ENCODE measurements around the gene ERCC2. TPM values are rescaled to one million over a fixed set of nuclear protein-coding genes. Genes with fewer than 3 reads are reported as not detected.

The ERCC2 gene
- total and polyA plus RNA-seq, 7 experiments from 2014 or later = 4.4 to 25.1 (median 14.9) TPM

GRCh38 chr19:45344621-45345505 lies 25.5 kb downstream of the ERCC2 start:
- no peaks in the 10 kb centered on the region for H3K9me3 Mint-ChIP-seq
- ATAC-seq = no peak
- H3K27me3 ChIP-seq (ENCODE audit: control insufficient read depth in 2 of 2, insufficient read depth in 2 of 2, low read length in 2 of 2) = peaks cover 0 to 12% of the 10 kb centered on the region in 2 donors
- no peak overlapping the region for H3K4me3 ChIP-seq (ENCODE audit: low read length)
- H3K4me1 ChIP-seq (ENCODE audit: control insufficient read depth in 2 of 2, insufficient read depth in 2 of 2, low read length in 2 of 2) = no peaks in the 10 kb centered on the region
- DNase-seq = no peak
- H3K9me3 ChIP-seq (ENCODE audit: control insufficient read depth in 2 of 3, low read length in 3 of 3) = no peaks in the 10 kb centered on the region
- no peak overlapping the region for H3K4me3 Mint-ChIP-seq
- intact Hi-C loops (cut with micrococcal nuclease) = no loop called here
- H3K4me1 Mint-ChIP-seq = peaks cover 3 to 7% (median 5%) of the 10 kb centered on the region in 7 donors
- POLR2A ChIA-PET = no interaction called here
- CTCF ChIA-PET = no interaction called here
- H3K27ac ChIP-seq (ENCODE audit: low read depth, low read length) = no peak overlapping the region
- H3K27ac Mint-ChIP-seq = no peak overlapping the region
- H3K27me3 Mint-ChIP-seq = peaks cover 12 to 30% (median 22%) of the 10 kb centered on the region in 5 donors
- H3K36me3 ChIP-seq (ENCODE audit: control insufficient read depth in 2 of 3, insufficient read depth in 3 of 3, low read length in 3 of 3) = no peaks in the 10 kb centered on the region
- no peaks in the 10 kb centered on the region for H3K36me3 Mint-ChIP-seq

GRCh38 chr19:45342911-45343310 lies 27.5 kb downstream of the ERCC2 start:
- ChIA-PET POLR2A (no interaction called here), CTCF (no interaction called here)
- ATAC-seq (no peak), DNase-seq (no peak)
- no peak overlapping the region for H3K4me3 Mint-ChIP-seq
- Histone ChIP-seq H3K36me3 (ENCODE audit: control insufficient read depth in 2 of 3, insufficient read depth in 3 of 3, low read length in 3 of 3) (no peaks in the 10 kb centered on the region), H3K4me3 (ENCODE audit: low read length) (no peak overlapping the region), H3K9me3 (ENCODE audit: control insufficient read depth in 2 of 3, low read length in 3 of 3) (no peaks in the 10 kb centered on the region), H3K27ac (ENCODE audit: low read depth, low read length) (no peak overlapping the region), H3K27me3 (ENCODE audit: control insufficient read depth in 2 of 2, insufficient read depth in 2 of 2, low read length in 2 of 2) (peaks cover 0 to 12% of the 10 kb centered on the region in 2 donors), H3K4me1 (ENCODE audit: control insufficient read depth in 2 of 2, insufficient read depth in 2 of 2, low read length in 2 of 2) (no peaks in the 10 kb centered on the region)
- H3K27me3 Mint-ChIP-seq = peaks cover 22 to 43% (median 32%) of the 10 kb centered on the region in 5 donors
- no peak overlapping the region for H3K27ac Mint-ChIP-seq
- no peaks in the 10 kb centered on the region for H3K9me3 Mint-ChIP-seq
- H3K4me1 Mint-ChIP-seq = peaks cover 4 to 11% (median 9%) of the 10 kb centered on the region in 7 donors
- intact Hi-C loops (cut with micrococcal nuclease) = no loop called here
- no peaks in the 10 kb centered on the region for H3K36me3 Mint-ChIP-seq

GRCh38 chr19:45340899-45341453 lies 29.4 kb downstream of the ERCC2 start:
- ATAC-seq = peak; percentile 33
- Histone ChIP-seq H3K4me3 (ENCODE audit: low read length) (no peak overlapping the region), H3K9me3 (ENCODE audit: control insufficient read depth in 2 of 3, low read length in 3 of 3) (no peaks in the 10 kb centered on the region), H3K27ac (ENCODE audit: low read depth, low read length) (no peak overlapping the region), H3K36me3 (ENCODE audit: control insufficient read depth in 2 of 3, insufficient read depth in 3 of 3, low read length in 3 of 3) (no peaks in the 10 kb centered on the region), H3K4me1 (ENCODE audit: control insufficient read depth in 2 of 2, insufficient read depth in 2 of 2, low read length in 2 of 2) (no peaks in the 10 kb centered on the region), H3K27me3 (ENCODE audit: control insufficient read depth in 2 of 2, insufficient read depth in 2 of 2, low read length in 2 of 2) (peaks cover 0 to 12% of the 10 kb centered on the region in 2 donors)
- ChIA-PET POLR2A (no interaction called here), CTCF (interaction anchor here (0.5 to 0.7 kb wide), 2 partner anchors 11 to 742 kb away, joined by 3 to 4 read pairs; no protein-coding TSS in a partner anchor)
- Mint-ChIP-seq H3K4me1 (peaks cover 4 to 11% (median 9%) of the 10 kb centered on the region in 7 donors), H3K9me3 (no peaks in the 10 kb centered on the region), H3K27me3 (peaks cover 26 to 39% (median 31%) of the 10 kb centered on the region in 5 donors), H3K36me3 (no peaks in the 10 kb centered on the region), H3K4me3 (no peak overlapping the region), H3K27ac (no peak overlapping the region)
- intact Hi-C loops (cut with micrococcal nuclease) = no loop called here
- DNase-seq = peak in 2 of 9 donors; percentile 1 to 7

- H3K27me3 Mint-ChIP-seq = peaks cover 24 to 39% (median 30%) of the 10 kb centered on the region in 5 donors
- Histone ChIP-seq H3K36me3 (ENCODE audit: control insufficient read depth in 2 of 3, insufficient read depth in 3 of 3, low read length in 3 of 3) (no peaks in the 10 kb centered on the region), H3K4me1 (ENCODE audit: control insufficient read depth in 2 of 2, insufficient read depth in 2 of 2, low read length in 2 of 2) (no peaks in the 10 kb centered on the region), H3K27ac (ENCODE audit: low read depth, low read length) (no peak within 1 kb of the TSS), H3K9me3 (ENCODE audit: control insufficient read depth in 2 of 3, low read length in 3 of 3) (no peaks in the 10 kb centered on the region), H3K27me3 (ENCODE audit: control insufficient read depth in 2 of 2, insufficient read depth in 2 of 2, low read length in 2 of 2) (peaks cover 0 to 12% of the 10 kb centered on the region in 2 donors), H3K4me3 (ENCODE audit: low read length) (no peak within 1 kb of the TSS)
- peak within 1 kb of the TSS in 2 of 9 donors; percentile 46 to 71 for H3K27ac Mint-ChIP-seq
- peak; percentile 28 for ATAC-seq
- peaks cover 4 to 11% (median 9%) of the 10 kb centered on the region in 7 donors for H3K4me1 Mint-ChIP-seq
- no peaks in the 10 kb centered on the region for H3K9me3 Mint-ChIP-seq
- peak in 8 of 9 donors; percentile 12 to 66 (median 28) for DNase-seq
- H3K36me3 Mint-ChIP-seq = no peaks in the 10 kb centered on the region
- CTCF ChIA-PET = no interaction called here
- POLR2A ChIA-PET = no interaction called here
- H3K4me3 Mint-ChIP-seq = peak within 1 kb of the TSS; percentile 56 to 82 (median 74)
- intact Hi-C loops (cut with micrococcal nuclease) = no loop called here
Observed at GRCh38 chr19:45340232-45340898, 30.0 kb downstream of the ERCC2 start, which contains the start of gene KLC3. Gene KLC3, plus strand, starts transcription at chr19:45340750. Its CDS starts 4,792 bp downstream, at chr19:45345542.

GRCh38 chr19:45339629-45340028 lies 30.7 kb downstream of the ERCC2 start:
- ChIA-PET POLR2A (no interaction called here), CTCF (interaction anchor here (0.5 kb wide), 1 partner anchor 465 kb away, joined by 4 read pairs; no protein-coding TSS in a partner anchor)
- peaks cover 4 to 10% (median 9%) of the 10 kb centered on the region in 7 donors for H3K4me1 Mint-ChIP-seq
- intact Hi-C loops (cut with micrococcal nuclease) = loop anchor here in 1 of 2 donors (10.0 kb wide), 1 partner anchor 555 kb away; no protein-coding TSS in a partner anchor
- H3K27me3 Mint-ChIP-seq = peaks cover 19 to 34% (median 24%) of the 10 kb centered on the region in 5 donors
- no peak for ATAC-seq
- no peak overlapping the region for H3K27ac ChIP-seq (ENCODE audit: low read depth, low read length)
- no peak overlapping the region for H3K4me3 ChIP-seq (ENCODE audit: low read length)
- no peaks in the 10 kb centered on the region for H3K9me3 ChIP-seq (ENCODE audit: control insufficient read depth in 2 of 3, low read length in 3 of 3)
- no peaks in the 10 kb centered on the region for H3K9me3 Mint-ChIP-seq
- no peak overlapping the region for H3K27ac Mint-ChIP-seq
- no peaks in the 10 kb centered on the region for H3K36me3 ChIP-seq (ENCODE audit: control insufficient read depth in 2 of 3, insufficient read depth in 3 of 3, low read length in 3 of 3)
- no peaks in the 10 kb centered on the region for H3K36me3 Mint-ChIP-seq
- no peaks in the 10 kb centered on the region for H3K4me1 ChIP-seq (ENCODE audit: control insufficient read depth in 2 of 2, insufficient read depth in 2 of 2, low read length in 2 of 2)
- peak overlapping the region in 4 of 10 donors; percentile 58 to 82 (median 78) for H3K4me3 Mint-ChIP-seq
- H3K27me3 ChIP-seq (ENCODE audit: control insufficient read depth in 2 of 2, insufficient read depth in 2 of 2, low read length in 2 of 2) = peaks cover 0 to 12% of the 10 kb centered on the region in 2 donors
- no peak for DNase-seq

- CTCF ChIA-PET = interaction anchor here (1.0 kb wide), 1 partner anchor 9 kb away, joined by 8 read pairs; no protein-coding TSS in a partner anchor
- intact Hi-C loops (cut with micrococcal nuclease) = loop anchor here in 1 of 2 donors (10.0 kb wide), 1 partner anchor 552 kb away; no protein-coding TSS in a partner anchor
Observed at GRCh38 chr19:45336696-45337251, 33.6 kb downstream of the ERCC2 start.

More at GRCh38 chr19:45336696-45337251, 33.6 kb downstream of the ERCC2 start:
- DNase-seq (no peak), ATAC-seq (no peak)
- Mint-ChIP-seq H3K27me3 (peaks cover 17 to 28% (median 19%) of the 10 kb centered on the region in 5 donors), H3K4me1 (peaks cover 4 to 10% (median 9%) of the 10 kb centered on the region in 7 donors), H3K27ac (no peak overlapping the region), H3K4me3 (no peak overlapping the region), H3K36me3 (no peaks in the 10 kb centered on the region), H3K9me3 (no peaks in the 10 kb centered on the region)
- POLR2A ChIA-PET = no interaction called here
- H3K9me3 ChIP-seq (ENCODE audit: control insufficient read depth in 2 of 3, low read length in 3 of 3) = no peaks in the 10 kb centered on the region
- H3K27me3 ChIP-seq (ENCODE audit: control insufficient read depth in 2 of 2, insufficient read depth in 2 of 2, low read length in 2 of 2) = peaks cover 0 to 12% of the 10 kb centered on the region in 2 donors
- no peak overlapping the region for H3K27ac ChIP-seq (ENCODE audit: low read depth, low read length)
- no peak overlapping the region for H3K4me3 ChIP-seq (ENCODE audit: low read length)
- no peaks in the 10 kb centered on the region for H3K4me1 ChIP-seq (ENCODE audit: control insufficient read depth in 2 of 2, insufficient read depth in 2 of 2, low read length in 2 of 2)
- H3K36me3 ChIP-seq (ENCODE audit: control insufficient read depth in 2 of 3, insufficient read depth in 3 of 3, low read length in 3 of 3) = no peaks in the 10 kb centered on the region

Data from naive thymus-derived CD4-positive, alpha-beta T cell (primary cell).